HEK293 (cell line): Measurements from ENCODE around the gene QRICH1.
A peak's percentile ranks its signal among the peaks of the same experiment; 100 is the strongest.

ENCODE experiments used
- BCL11A ChIP-seq: fragments of 450-650 bp; formaldehyde crosslinking; IDR thresholded peaks from 2 replicates; pipeline ENCODE4 v1.5.1; 2016; ENCODE audit warnings: low read depth, missing biosample characterization, missing genetic modification characterization
- GLI2 ChIP-seq: fragments of 450-650 bp; formaldehyde crosslinking; IDR thresholded peaks from 2 replicates; pipeline ENCODE4; 2017; ENCODE audit warnings: missing biosample characterization, missing genetic modification characterization, low read depth, borderline replicate concordance
- KLF1 ChIP-seq: fragments of 450-650 bp; formaldehyde crosslinking; IDR thresholded peaks from 2 replicates; pipeline ENCODE4 v1.5.1; 2016; ENCODE audit warnings: missing biosample characterization, missing genetic modification characterization
- KLF10 ChIP-seq: fragments of 450-650 bp; IDR thresholded peaks from 2 replicates; pipeline ENCODE4 v1.5.1; 2018; ENCODE audit warnings: missing biosample characterization, mild to moderate bottlenecking, missing genetic modification characterization
- KLF9 ChIP-seq: fragments of 450-650 bp; formaldehyde crosslinking; IDR thresholded peaks from 2 replicates; pipeline ENCODE4 v1.5.1; 2016; ENCODE audit warnings: missing biosample characterization, missing genetic modification characterization, low read depth
- MYNN ChIP-seq: fragments of 450-650 bp; formaldehyde crosslinking; IDR thresholded peaks from 2 replicates; pipeline ENCODE4 v1.5.1; 2016; ENCODE audit warnings: missing biosample characterization, missing genetic modification characterization, borderline replicate concordance
- SP3 ChIP-seq: fragments of 450-650 bp; formaldehyde crosslinking; IDR thresholded peaks from 2 replicates; pipeline ENCODE4 v1.5.1; 2016; ENCODE audit warnings: missing biosample characterization, missing genetic modification characterization
- ZBTB10 ChIP-seq: fragments of 450-650 bp; formaldehyde crosslinking; IDR thresholded peaks from 2 replicates; pipeline ENCODE4 v1.5.1; 2016; ENCODE audit warnings: missing biosample characterization, missing genetic modification characterization
- ZBTB6 ChIP-seq: fragments of 450-650 bp; formaldehyde crosslinking; IDR thresholded peaks from 2 replicates; pipeline ENCODE4 v1.5.1; 2017; ENCODE audit warnings: missing biosample characterization, missing genetic modification characterization
- ZBTB8A ChIP-seq: fragments of 450-650 bp; formaldehyde crosslinking; IDR thresholded peaks from 2 replicates; pipeline ENCODE4 v1.5.1; 2016; ENCODE audit warnings: missing biosample characterization, missing genetic modification characterization
- ZIC2 ChIP-seq: fragments of 450-650 bp; formaldehyde crosslinking; IDR thresholded peaks from 2 replicates; pipeline ENCODE4 v1.5.1; 2016; ENCODE audit warnings: missing biosample characterization, missing genetic modification characterization
- ZNF112 ChIP-seq: fragments of 450-650 bp; formaldehyde crosslinking; IDR thresholded peaks from 2 replicates; pipeline ENCODE4 v1.5.0; 2017; ENCODE audit warnings: missing biosample characterization, missing genetic modification characterization
- ZNF2 ChIP-seq: fragments of 450-650 bp; formaldehyde crosslinking; IDR thresholded peaks from 2 replicates; pipeline ENCODE4 v1.5.1; 2016; ENCODE audit warnings: missing biosample characterization, missing genetic modification characterization
- ZNF211 ChIP-seq: fragments of 450-650 bp; formaldehyde crosslinking; IDR thresholded peaks from 2 replicates; pipeline ENCODE4 v1.5.1; 2016; ENCODE audit warnings: low read depth, missing biosample characterization, missing genetic modification characterization
- ZNF23 ChIP-seq: fragments of 450-650 bp; formaldehyde crosslinking; IDR thresholded peaks from 2 replicates; pipeline ENCODE4 v1.5.1; 2016; ENCODE audit warnings: missing biosample characterization, missing genetic modification characterization, borderline replicate concordance
- ZNF341 ChIP-seq: fragments of 450-650 bp; formaldehyde crosslinking; IDR thresholded peaks from 2 replicates; pipeline ENCODE4; 2016; ENCODE audit warnings: low read depth, missing biosample characterization, missing genetic modification characterization
- ZNF391 ChIP-seq: fragments of 450-650 bp; formaldehyde crosslinking; IDR thresholded peaks from 2 replicates; pipeline ENCODE4 v1.5.1; 2016; ENCODE audit warnings: low read depth, missing biosample characterization, missing genetic modification characterization, borderline replicate concordance
- ZNF404 ChIP-seq: fragments of 450-650 bp; formaldehyde crosslinking; IDR thresholded peaks from 2 replicates; pipeline ENCODE4 v1.5.1; 2017; ENCODE audit warnings: missing biosample characterization, missing genetic modification characterization
- ZNF426 ChIP-seq: fragments of 450-650 bp; formaldehyde crosslinking; IDR thresholded peaks from 2 replicates; pipeline ENCODE4 v1.5.1; 2017; ENCODE audit warnings: missing biosample characterization, missing genetic modification characterization, mild to moderate bottlenecking, inconsistent platforms, moderate library complexity
- ZNF473 ChIP-seq: fragments of 450-650 bp; formaldehyde crosslinking; IDR thresholded peaks from 2 replicates; pipeline ENCODE4 v1.5.1; 2017; ENCODE audit warnings: missing biosample characterization, missing genetic modification characterization
- ZNF555 ChIP-seq: fragments of 450-650 bp; formaldehyde crosslinking; conservative IDR thresholded peaks from 2 replicates; pipeline ENCODE4 v1.5.1; 2017; ENCODE audit warnings: missing biosample characterization, mild to moderate bottlenecking, missing genetic modification characterization, inconsistent platforms
- ZNF561 ChIP-seq: fragments of 450-650 bp; IDR thresholded peaks from 2 replicates; pipeline ENCODE4 v1.5.1; 2018; ENCODE audit warnings: missing biosample characterization, missing genetic modification characterization, borderline replicate concordance
- ZNF610 ChIP-seq: fragments of 450-650 bp; formaldehyde crosslinking; IDR thresholded peaks from 2 replicates; pipeline ENCODE4 v1.5.1; 2016; ENCODE audit warnings: missing biosample characterization, missing genetic modification characterization, borderline replicate concordance
- ZNF670 ChIP-seq: fragments of 450-650 bp; formaldehyde crosslinking; IDR thresholded peaks from 2 replicates; pipeline ENCODE4 v1.5.1; 2016; ENCODE audit warnings: missing biosample characterization, missing genetic modification characterization, low read depth
- ZNF707 ChIP-seq: fragments of 450-650 bp; formaldehyde crosslinking; IDR thresholded peaks from 2 replicates; pipeline ENCODE4 v1.5.1; 2016; ENCODE audit warnings: missing biosample characterization, missing genetic modification characterization
- ZNF843 ChIP-seq: fragments of 450-650 bp; formaldehyde crosslinking; IDR thresholded peaks from 2 replicates; pipeline ENCODE4 v1.5.1; 2016; ENCODE audit warnings: missing biosample characterization, missing genetic modification characterization
- ZSCAN30 ChIP-seq: fragments of 450-650 bp; IDR thresholded peaks from 2 replicates; pipeline ENCODE4 v1.5.1; 2018; ENCODE audit warnings: missing biosample characterization, mild to moderate bottlenecking, missing genetic modification characterization, moderate library complexity
- TF ChIP-seq, protein P1 (sequence below): fragments of 450-650 bp; formaldehyde crosslinking; IDR thresholded peaks from 2 replicates; pipeline ENCODE4 v1.5.1; 2016; ENCODE audit warnings: missing biosample characterization, missing genetic modification characterization
- TF ChIP-seq, protein P2 (sequence below): fragments of 450-650 bp; formaldehyde crosslinking; IDR thresholded peaks from 2 replicates; pipeline ENCODE4 v1.5.1; 2017; ENCODE audit warnings: missing biosample characterization, mild to moderate bottlenecking, missing genetic modification characterization, moderate library complexity
- TF ChIP-seq, protein P3 (sequence below): fragments of 450-650 bp; formaldehyde crosslinking; IDR thresholded peaks from 2 replicates; pipeline ENCODE4 v1.5.1; 2016; ENCODE audit warnings: missing biosample characterization, missing genetic modification characterization
- TF ChIP-seq, protein P4 (sequence below): fragments of 450-650 bp; formaldehyde crosslinking; IDR thresholded peaks from 2 replicates; pipeline ENCODE4 v1.5.1; 2016; ENCODE audit warnings: missing biosample characterization, missing genetic modification characterization

Gene QRICH1

GRCh38 chr3:49028673-49029562 is 65.0 kb downstream of the QRICH1 start, which contains the start of gene IMPDH2 (continued):
- TF ChIP-seq ZNF2 (tag by site-specific recombination) (peak; percentile 76), ZNF23 (tag by site-specific recombination) (no peak), KLF1 (tag by site-specific recombination) (peak; percentile 78), SP3 (tag by site-specific recombination) (peak; percentile 82), ZBTB10 (tag by site-specific recombination) (no peak; the same call in 1 of the 2 replicates), KLF10 (tag by site-specific recombination) (0 out of 2 replicates have a peak, but pooled peaks have one; percentile 38), ZNF211 (no peak), ZNF391 (tag by site-specific recombination) (0 out of 2 replicates have a peak, but pooled peaks have one; percentile 59), ZNF426 (no peak), ZNF473 (tag by site-specific recombination) (no peak), ZNF404 (no peak), ZNF670 (tag by site-specific recombination) (no peak), ZNF843 (peak; percentile 67; the same call in 1 of the 2 replicates), ZNF341 (tag by site-specific recombination) (no peak), ZBTB6 (tag by site-specific recombination) (no peak), MYNN (tag by site-specific recombination) (no peak), GLI2 (tag by site-specific recombination) (no peak), ZNF707 (tag by site-specific recombination) (no peak), ZBTB8A (0 out of 2 replicates have a peak, but pooled peaks have one; percentile 39), ZIC2 (tag by site-specific recombination) (no peak), BCL11A (no peak), ZNF610 (tag by site-specific recombination) (0 out of 2 replicates have a peak, but pooled peaks have one; percentile 27), ZNF112 (tag by site-specific recombination) (no peak), ZNF561 (no peak; the same call in 1 of the 2 replicates), KLF9 (peak; percentile 79), ZNF555 (tag by site-specific recombination) (no peak), ZSCAN30 (peak; percentile 36; the same call in 1 of the 2 replicates)
- TF ChIP-seq, protein P1, sequence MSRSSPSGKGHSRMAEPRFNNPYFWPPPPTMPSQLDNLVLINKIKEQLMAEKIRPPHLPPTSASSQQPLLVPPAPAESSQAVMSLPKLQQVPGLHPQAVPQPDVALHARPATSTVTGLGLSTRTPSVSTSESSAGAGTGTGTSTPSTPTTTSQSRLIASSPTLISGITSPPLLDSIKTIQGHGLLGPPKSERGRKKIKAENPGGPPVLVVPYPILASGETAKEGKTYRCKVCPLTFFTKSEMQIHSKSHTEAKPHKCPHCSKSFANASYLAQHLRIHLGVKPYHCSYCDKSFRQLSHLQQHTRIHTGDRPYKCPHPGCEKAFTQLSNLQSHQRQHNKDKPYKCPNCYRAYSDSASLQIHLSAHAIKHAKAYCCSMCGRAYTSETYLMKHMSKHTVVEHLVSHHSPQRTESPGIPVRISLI (tag by site-specific recombination), result no peak
- TF ChIP-seq, protein P2, sequence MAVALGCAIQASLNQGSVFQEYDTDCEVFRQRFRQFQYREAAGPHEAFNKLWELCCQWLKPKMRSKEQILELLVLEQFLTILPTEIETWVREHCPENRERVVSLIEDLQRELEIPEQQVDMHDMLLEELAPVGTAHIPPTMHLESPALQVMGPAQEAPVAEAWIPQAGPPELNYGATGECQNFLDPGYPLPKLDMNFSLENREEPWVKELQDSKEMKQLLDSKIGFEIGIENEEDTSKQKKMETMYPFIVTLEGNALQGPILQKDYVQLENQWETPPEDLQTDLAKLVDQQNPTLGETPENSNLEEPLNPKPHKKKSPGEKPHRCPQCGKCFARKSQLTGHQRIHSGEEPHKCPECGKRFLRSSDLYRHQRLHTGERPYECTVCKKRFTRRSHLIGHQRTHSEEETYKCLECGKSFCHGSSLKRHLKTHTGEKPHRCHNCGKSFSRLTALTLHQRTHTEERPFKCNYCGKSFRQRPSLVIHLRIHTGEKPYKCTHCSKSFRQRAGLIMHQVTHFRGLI (tag by site-specific recombination), result peak; percentile 66
- TF ChIP-seq, protein P3, sequence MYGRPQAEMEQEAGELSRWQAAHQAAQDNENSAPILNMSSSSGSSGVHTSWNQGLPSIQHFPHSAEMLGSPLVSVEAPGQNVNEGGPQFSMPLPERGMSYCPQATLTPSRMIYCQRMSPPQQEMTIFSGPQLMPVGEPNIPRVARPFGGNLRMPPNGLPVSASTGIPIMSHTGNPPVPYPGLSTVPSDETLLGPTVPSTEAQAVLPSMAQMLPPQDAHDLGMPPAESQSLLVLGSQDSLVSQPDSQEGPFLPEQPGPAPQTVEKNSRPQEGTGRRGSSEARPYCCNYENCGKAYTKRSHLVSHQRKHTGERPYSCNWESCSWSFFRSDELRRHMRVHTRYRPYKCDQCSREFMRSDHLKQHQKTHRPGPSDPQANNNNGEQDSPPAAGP (tag by site-specific recombination), result peak; percentile 61; the same call in 1 of the 2 replicates
- TF ChIP-seq, protein P4, sequence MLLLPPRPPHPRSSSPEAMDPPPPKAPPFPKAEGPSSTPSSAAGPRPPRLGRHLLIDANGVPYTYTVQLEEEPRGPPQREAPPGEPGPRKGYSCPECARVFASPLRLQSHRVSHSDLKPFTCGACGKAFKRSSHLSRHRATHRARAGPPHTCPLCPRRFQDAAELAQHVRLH (tag by site-specific recombination), result peak; percentile 48; the same call in 1 of the 2 replicates
